GM19468 (cell line): ENCODE measurements around the gene TBX1.
"Not testable (repeated sequence)": the region's sequence is repeated elsewhere in the genome, so short reads cannot be mapped to it uniquely, and the experiment has no call there.

Source experiments
- ATAC-seq: cut with Tn5 transposase; IDR thresholded peaks from one replicate; pipeline ENCODE4 v1.9.1; 2021; ENCODE audit warnings: mild to moderate bottlenecking, moderate library complexity, moderate number of reproducible peaks; ENCODE audit not compliant: unreplicated experiment; ENCODE audit errors: extremely low read depth

TBX1 gene

GRCh38 chr22:19722982-19723231, 37.7 kb upstream of the TBX1 start:
- ATAC-seq, result no peak

- ATAC-seq, result no peak
Measured at GRCh38 chr22:19723232-19723982, 37.2 kb upstream of the TBX1 start, which contains the start of gene GP1BB. Gene GP1BB (plus strand): TSS chr22:19723539. CDS start chr22:19723570, 31 bp downstream.

- ATAC-seq, result no peak
Measured at GRCh38 chr22:19723983-19724827, 36.4 kb upstream of the TBX1 start.

DNA sequence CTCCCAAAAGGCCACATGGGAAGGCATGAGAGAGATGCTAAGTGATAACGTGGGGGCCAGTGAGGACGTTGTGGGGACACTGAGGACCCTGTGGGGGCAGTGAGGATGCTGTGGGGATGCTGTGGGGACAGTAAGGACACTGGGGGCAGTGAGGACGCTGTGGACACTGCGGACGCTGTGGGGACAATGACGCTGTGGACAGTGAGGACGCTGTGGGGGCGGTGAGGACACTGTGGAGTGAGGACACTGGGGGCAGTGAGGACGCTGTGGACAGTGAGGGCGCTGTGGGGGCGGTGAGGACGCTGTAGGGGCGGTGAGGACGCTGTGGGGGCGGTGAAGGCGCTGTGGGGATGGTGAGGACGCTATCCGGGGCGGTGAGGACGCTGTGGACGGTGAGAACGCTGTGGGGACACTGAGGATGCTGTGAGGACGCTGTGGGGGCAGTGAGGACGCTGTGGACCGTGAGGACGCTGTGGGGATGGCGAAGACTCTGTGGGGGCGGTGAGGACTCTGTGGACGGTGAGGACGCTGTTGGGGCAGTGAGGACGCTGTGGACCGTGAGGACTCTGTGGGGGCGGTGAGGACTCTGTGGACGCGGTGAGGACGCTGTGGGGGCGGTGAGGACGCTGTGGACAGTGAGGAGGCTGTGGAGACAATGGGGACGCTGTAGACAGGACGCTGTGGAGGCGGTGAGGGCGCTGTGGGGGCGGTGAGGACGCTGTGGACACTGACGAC, 35.5 kb upstream of the TBX1 start:
- ATAC-seq, result no peak

GRCh38 chr22:19726064-19726788, 34.4 kb upstream of the TBX1 start:
- ATAC-seq, result not testable (repeated sequence)

GRCh38 chr22:19727310-19728150, 33.0 kb upstream of the TBX1 start:
- ATAC-seq, result no peak

DNA sequence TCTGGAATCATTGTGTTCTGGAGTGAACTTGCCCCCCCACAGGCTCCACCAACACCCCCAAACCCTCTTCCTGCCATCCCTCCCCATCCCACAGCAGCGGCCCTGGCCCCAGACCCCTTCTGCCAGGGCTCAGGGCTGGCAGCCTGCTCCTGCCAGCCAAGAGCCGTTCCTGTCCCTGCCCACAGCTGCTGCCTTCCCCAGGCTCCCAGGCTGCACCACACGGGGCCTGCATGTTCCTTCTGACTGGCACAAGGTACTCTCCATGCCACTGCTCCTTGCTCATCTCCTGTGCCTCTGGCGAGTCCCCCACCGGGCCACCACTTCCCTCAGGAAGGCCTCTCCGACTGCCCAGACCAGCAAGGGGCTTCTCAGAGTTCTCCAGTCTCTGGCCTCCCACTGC, 32.3 kb upstream of the TBX1 start:
- ATAC-seq, result no peak

GRCh38 chr22:19728836-19729235, 31.7 kb upstream of the TBX1 start:
- ATAC-seq, result no peak

DNA sequence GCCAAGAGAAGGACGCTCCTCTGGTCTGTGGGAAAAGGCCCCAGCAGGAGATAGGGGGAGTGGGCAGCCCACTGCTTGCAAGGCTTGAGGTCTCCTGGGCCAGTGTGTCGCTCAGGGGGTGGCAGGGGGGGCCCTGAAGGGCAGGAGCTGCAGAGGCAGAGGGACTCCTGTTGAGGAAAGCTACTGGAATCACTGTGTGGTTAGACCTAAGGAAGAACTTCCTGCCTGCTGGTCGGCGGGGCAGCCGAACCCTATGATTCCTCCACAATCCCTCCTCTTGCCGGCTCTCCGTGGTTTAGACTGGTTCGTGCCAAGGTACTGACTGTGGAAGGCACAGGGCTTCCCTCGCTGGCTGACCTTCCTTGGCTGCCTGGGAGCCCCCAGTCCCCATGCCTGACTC, 31.1 kb upstream of the TBX1 start:
- ATAC-seq, result no peak

GRCh38 chr22:19730198-19730597, 30.4 kb upstream of the TBX1 start:
- ATAC-seq, result no peak

DNA sequence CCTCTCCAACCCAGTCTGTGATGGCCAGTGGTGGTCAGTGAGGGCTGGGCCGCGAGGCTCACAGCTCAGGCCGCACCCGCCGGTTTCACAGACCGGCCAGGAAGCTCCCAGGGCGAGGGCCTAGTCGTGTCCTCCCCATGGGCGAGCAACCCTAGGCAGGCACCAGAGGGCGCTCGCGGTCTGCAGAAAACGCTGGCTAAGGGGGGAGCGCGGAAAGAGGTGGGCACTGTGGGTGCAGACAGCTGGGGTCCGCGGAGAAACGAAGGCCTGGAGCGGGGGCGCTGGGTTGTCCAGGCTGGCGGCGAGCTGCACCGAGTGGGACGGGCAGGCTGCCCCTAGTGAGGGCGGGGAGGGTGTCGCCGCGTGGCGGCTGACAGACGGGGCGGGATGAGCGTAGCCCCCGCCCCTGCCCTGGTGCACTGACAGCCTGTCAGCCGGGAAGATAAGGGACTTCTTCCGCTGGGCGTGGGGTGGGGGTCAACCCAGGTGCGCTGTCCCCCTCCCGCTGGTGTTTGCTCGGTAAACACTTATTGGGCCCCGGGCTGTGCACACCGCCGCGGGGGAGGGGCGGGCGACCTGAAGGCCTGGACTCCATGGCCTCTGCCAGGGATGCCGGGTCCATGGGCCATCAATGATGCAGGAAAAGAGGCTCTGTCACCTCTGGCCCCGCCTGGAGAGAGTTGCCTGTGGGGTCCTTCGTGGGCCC, 29.8 kb upstream of the TBX1 start:
- ATAC-seq, result no peak

GRCh38 chr22:19731361-19732135, 29.0 kb upstream of the TBX1 start:
- no peak for ATAC-seq

DNA sequence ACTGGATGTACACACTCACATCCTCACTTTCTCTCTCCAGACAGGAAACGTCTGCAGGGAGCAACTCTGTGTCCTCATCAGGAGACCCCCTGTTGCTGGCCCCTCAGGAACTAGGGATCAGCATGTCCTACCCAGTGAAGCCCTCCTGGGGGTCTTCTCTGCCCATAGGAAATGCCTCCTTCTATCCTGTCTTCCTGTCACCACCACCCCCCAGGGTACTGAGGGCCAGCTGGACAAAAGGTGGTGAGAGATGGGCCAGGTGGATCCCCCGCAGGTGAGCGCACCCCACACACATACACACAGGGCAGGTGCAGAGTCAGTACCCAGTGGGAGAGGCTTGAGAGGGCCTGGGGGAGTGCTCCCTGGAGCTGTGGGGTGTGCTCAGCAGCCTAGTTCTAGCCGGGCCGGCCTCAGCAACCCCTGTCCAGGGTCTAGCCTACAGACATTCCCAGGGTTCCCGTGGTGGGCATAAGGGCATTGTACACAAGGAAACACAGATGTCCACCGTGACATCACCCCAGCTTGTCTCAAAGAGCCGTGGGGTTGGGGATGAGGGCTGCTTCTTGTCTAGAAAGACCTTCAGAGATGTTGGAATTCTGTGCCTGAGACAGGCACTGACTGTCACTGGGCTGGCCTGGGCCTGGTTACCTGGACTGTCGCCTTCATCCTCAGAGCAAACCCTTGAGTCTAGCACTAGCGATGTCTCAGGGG, 28.0 kb upstream of the TBX1 start:
- no peak for ATAC-seq

DNA sequence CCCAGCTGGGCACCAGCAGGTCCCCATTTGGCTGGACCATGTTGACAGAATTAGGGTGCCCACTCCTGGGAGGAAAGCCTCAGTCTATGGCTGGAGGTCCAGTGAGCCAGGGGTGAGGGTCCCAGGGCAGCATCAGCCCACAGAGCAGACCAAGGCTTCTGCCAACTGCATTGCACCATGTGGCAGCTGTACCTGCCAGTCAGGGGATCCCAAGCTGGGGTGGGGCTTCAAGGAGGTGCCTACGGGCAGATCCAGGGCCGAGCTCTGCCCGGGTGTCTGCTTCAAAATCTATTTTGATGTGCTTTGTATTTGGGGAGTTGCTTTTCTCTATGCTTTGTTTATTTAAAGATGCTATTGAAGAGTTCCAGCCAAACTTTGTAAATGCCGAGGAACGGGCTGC, 26.8 kb upstream of the TBX1 start:
- no peak for ATAC-seq

GRCh38 chr22:19734163-19734562, 26.4 kb upstream of the TBX1 start:
- no peak for ATAC-seq

- ATAC-seq, result no peak
Measured at GRCh38 chr22:19734837-19735382, 25.7 kb upstream of the TBX1 start.
